GM12892 (cell line): ENCODE measurements around the gene ZNF93.
"Not testable (repeated sequence)": the region's sequence is repeated elsewhere in the genome, so short reads cannot be mapped to it uniquely, and the experiment has no call there.

Experiments used
- POLR2A ChIP-seq: IDR thresholded peaks from 2 replicates; pipeline ENCODE4 v1.6.1; 2011; ENCODE audit warnings: low read depth, low read length, control low read depth
- POLR2AphosphoS5 ChIP-seq: IDR thresholded peaks from 2 replicates; pipeline ENCODE4 v1.6.1; 2011; ENCODE audit warnings: low read depth, low read length, control low read depth
- TAF1 ChIP-seq: IDR thresholded peaks from 2 replicates; pipeline ENCODE4 v1.6.1; 2011; ENCODE audit warnings: low read depth, mild to moderate bottlenecking, control low read depth, low read length, borderline replicate concordance

GRCh38 chr19:19933432-19934314 is 32.9 kb downstream of the ZNF93 start:
- TF ChIP-seq POLR2AphosphoS5, POLR2A, TAF1: not testable (repeated sequence)
